NCI-H2107 (cell line): ENCODE data around the gene MAP4K5.

Experiments
- DNase-seq: peaks from one replicate; lab custom pipeline; 2025; lab: John Stamatoyannopoulos, UW

MAP4K5 gene

DNA sequence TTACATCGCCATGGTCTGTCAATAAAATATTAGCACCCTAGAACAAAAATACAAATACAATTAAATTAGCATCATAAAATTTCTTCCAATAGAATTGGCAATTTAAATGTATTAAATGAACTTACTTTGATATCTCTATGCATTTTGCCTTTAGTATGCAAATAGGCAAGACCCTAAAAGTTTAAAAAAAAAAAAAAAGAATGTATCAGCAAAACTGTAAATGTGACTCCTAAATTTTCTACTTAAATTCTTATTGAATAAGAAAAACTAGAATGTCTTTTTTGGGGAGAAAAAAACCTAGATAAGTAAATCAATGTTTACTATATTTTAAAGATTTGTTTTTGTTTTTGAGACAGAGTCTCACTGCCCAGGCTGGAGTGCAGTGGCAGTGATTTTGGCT lies 56.2 kb downstream of the MAP4K5 start:
- DNase-seq = no peak

DNA sequence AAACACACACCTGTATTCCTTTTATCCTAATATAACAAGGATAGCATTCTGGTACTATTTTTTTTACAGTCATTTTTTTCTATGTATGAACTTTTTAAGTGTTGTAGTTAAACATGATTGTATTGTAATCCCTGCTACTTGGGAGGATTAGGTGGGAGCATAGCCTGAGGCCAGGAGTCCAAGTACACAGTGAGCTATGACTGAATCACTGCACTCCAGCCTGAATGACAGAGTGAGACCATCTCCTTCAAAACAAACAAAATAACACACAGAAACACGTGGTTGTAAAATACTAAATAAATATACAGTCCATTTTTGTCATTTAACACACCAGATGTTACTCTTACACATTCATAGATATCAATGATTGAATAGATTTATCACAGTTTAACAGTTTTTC lies 56.9 kb downstream of the MAP4K5 start:
- DNase-seq = no peak

DNA sequence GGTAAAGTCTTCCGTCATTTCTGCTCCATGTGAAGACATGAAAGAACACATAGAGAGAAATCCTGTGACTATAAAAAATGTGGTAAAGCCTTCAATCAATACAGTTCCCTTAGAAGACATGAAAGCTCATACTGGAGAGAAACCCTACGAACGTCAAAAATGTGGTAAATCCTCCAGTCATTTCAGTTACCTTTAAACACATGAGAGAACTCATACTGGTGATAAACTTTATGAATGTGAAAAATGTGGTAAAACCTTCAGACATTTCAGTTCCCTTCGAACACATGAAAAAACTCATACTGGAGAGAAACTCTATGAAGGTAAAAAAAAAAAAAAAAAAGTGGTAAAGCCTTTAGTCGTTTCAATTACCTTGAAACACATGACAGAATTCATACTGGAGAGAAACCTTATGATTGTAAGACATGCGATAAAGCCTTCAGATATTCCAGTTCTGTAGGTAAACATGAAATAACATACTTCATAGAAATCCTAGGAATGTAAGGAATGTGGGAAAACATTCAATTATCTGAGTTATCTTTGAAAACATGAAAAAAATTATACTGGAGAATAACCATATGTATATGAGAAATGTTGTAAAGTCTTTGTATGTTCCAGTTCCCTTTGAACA lies 60.4 kb downstream of the MAP4K5 start:
- no peak for DNase-seq

DNA sequence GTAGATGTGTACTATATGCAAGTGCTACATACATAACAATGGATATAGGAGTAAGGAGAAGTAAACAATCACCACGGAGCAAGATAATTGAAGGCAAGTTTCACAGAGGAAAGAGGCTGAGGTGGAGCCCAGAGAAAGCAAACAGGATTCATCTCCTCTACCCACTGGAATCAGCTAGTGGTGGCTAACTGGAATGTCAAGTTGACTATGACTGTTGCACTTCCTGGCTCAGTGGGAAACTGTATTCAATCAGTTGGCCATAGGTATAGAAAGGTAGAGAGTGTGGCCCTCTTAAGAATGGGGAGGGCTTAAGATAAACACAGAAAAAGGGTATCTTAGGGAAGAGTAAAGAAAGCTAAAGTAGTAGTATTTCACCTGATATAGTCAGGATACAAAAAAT lies 62.4 kb downstream of the MAP4K5 start:
- no peak for DNase-seq

DNA sequence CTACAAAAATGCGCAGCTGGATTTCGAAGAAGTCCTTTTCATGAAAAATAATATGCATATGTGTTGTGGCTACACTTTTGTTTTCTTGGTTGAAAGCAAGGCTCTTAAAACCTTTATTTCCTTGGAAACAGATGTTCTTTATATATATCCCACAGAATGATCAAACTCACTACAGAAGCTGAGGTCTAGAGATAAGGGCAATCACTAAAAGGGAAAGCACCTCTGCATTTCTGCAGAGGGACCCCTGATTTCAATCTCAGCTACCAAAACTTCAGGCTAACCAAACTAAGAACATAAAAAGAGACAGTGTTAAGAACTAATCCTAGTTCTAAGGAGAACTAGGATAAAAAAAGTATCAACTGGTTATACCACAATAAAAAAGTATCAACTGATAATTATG lies 70.3 kb downstream of the MAP4K5 start:
- no peak for DNase-seq

DNA sequence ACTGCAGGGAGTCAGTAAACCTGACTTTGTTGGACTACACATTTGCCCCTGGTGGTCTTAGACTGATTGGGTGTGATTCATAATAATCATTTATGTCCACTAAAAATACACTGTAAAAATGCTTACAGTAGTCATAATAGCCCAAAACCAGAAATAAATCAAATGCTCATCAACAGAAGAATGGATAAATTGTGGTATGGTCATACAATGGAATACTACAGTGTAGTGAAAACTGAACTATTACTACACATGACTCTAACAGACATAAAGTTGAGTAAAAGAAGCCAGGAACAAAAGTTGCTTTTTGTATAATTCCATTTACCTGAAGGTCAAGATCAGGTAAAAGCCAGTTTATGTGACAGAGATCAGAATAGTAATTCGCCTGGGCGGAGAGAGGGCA lies 78.5 kb downstream of the MAP4K5 start:
- no peak for DNase-seq

DNA sequence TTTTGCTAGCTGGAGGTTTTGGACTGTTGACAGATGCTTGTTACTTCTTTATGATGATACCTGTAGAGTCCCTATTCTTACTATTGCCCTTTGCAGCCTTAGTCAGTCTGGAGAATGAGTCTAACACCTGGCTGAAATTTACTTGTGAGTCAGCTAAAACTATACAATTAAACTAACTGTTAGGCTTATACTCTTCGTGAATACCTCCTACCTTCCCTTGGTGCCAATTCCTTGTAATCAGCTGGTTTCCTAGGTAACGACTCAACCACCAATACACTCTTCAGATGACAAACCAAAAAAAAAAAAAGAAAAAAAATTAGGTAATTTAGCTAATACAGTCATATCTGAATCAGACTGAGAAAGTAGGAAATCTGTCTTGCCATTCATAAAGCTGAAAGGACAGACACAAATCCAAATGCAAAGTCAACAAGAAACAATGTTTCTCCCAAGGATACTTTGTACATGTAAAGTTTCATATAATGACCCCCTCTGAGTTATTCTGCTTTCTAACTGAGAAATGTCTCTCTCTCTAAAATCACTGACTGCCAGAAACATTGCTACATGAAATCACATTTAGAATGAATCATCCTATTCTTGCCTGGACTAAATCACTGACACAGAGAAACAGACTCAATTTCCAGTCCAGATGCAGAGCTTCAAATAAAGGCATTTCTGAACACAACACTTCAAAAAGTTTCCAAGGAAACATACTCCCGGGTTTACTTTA lies 79.2 kb downstream of the MAP4K5 start:
- no peak for DNase-seq

DNA sequence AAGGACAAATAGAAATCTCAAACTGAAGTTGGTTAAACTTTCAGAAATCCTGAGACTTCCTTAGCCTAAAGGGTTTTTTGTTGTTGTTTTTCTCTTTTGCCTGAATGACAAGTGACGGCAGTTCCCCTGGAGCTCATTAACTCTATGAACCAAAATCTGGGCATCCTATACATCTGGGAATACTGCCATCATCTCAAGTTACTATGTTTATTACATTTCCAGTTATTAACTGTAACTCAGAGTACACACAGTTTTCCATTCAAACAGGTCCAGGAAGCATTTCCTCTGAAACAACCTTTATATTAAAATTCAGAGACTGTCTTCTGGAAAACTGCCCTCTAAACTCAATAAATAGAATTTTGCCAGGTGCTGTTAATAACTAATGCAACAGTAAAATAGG lies 80.1 kb downstream of the MAP4K5 start:
- no peak for DNase-seq

DNA sequence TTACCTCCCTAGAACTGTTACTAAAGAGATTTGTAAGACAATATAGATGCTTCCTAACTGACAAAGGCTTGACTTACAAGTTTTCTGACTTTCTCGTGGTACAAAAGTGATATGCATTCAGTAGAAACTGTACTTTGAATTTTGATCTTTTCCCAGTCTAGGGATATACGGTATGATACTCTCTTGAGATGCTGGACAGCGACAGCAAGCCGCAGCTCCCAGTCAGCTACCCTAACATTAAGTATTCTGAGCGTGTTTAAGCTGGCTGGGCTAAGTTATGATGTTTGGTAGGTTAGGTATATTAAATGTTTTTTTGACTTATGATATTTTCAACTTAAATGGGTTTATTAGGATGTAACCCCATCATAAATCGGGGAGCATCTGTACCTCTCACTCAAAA lies 80.5 kb downstream of the MAP4K5 start:
- DNase-seq = no peak

DNA sequence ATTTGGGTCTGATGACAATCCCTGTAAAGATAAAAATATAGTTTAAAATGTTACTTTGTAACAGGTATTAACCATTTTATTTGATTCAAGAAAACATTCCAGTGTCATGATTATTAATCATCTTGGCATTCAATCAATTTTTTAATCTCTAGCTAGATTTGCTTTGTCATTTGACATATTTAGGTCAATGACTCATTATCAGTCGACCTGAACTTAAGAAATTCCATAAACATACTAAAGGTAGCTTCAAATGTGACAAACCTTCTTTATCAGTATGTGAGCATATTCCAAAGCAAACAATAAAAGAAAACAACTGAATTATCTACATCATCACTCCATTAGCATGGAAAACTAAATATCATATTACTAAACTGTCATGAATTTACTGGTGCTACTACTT lies 84.9 kb downstream of the MAP4K5 start:
- no peak for DNase-seq

DNA sequence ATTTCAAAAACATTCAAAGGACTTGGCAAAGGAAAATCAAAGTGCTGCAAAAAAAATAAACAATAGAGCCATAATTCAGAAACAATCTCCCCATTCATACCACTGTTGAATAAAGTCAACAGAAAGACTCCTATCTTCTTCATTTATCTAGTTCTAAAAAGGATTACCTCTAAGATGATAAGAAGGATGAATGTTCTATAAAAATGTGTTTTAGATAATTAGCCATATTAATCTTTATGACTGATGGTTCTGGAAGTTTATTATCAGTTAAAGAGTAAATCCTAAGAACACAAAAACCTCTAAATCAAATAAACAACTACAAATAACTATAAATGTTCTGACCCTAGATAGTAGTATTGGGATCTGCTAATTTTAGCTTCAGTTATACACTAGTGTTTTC lies 97.8 kb downstream of the MAP4K5 start:
- no peak for DNase-seq

DNA sequence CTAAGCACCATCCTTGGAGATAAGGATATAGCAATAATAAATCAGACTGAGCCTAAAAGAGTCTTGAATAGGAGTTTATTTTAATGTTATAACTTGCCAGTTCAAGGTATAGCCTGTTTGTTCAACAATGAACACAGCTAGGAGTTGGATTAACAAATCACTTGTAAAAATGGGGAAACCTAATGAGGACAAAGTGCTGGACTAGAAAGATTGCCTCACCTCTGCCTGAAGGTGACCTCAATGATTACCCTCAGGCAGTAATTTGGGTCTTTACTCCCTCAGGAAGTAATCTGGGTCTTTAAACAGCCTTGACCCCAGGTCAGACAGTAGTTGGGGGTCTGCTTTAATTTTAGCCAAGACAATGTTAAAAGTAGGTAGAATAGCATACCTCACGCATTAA lies 100.2 kb downstream of the MAP4K5 start:
- no peak for DNase-seq

DNA sequence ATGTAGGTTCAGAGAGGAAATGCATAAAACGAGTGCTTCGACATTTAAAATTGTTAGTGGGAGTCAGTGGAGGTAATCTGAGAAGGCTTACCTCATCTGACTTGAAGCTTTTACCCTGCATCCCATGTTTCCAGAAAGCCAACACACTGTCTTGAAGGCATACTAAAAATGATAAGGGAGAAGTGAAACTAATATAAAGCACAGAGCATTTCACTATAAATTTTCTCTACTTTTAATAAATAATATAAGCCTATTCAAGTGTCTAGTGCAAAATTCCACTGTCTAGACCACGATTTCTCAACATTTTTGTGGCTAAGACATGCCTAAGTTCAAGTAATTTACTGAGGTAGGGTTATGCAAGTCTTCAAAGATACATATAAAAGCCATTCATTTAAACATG lies 106.6 kb downstream of the MAP4K5 start:
- DNase-seq = no peak

DNA sequence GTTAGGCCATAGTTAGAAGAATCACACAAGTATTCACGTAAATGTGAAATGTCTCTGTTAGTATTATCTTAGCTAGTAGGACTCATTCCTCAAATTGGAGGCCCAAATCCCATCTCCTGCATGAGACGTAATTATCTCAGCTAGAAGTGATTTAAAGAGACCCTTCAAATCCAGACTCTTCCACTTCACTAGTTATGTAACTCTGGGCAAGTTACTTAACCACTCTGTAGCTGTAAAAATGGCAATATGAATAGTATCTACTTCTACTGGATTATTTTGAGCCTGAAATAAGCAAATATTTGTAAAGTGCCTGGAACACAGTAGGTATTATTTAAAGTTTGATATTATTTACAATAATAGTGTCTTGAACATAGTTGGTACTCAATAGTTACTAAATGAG lies 107.3 kb downstream of the MAP4K5 start:
- no peak for DNase-seq

DNA sequence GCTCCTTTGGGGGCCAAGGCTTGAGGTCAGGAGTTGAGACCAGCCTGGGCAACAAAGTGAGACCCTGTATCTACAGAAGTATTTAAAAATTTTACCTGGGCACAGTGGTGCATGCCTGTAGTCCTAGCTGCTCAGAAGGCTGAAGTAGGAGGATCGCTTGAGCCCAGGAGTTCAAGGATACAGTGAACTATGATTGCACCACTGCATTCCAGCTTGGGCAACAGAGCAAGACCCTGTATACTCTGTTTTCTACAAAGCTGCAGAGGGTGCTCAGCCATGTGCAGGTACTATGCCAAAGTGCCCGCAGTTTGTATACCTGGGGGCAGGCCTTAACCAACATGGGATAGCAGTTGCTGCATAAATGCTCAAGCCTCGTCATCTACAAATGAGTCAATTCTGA lies 108.8 kb downstream of the MAP4K5 start:
- no peak for DNase-seq

DNA sequence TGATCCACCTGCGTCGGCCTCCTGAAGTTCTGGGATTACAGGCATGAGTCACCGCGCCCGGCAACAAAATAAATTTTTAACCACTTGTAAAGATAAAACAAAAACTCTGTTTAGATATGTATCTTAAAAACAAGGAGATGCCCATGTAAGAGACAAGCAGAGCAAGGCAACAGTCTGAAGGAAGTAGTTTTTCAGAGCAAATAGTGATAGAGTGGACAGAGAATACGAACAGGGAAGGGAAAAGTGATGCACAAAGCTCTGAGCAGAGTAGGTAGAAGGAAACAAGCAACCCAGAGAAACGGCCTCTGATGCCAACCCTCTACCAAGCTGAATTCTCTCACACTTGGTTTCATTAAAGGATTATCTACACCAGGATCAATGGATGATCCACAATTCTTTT lies 110.9 kb downstream of the MAP4K5 start:
- DNase-seq = no peak

DNA sequence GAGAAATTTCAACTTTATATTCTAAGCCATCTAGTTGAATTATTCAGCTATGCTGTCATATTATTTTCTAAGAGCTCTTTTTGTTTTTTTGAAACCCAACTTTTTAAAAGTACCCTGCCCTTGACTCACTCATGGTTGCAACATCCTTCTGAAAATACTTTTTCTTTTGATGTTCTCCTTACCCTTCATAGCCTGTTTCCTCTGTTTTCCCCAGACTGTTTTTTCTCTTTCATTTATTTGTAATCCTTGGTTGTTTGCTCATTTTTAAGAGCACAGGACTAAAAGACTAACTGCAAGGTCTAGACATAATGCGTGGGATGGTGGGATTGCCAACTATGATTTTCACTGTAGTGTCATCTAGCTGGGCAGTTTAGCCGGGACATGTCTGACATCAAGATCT lies 114.5 kb downstream of the MAP4K5 start:
- DNase-seq = no peak

DNA sequence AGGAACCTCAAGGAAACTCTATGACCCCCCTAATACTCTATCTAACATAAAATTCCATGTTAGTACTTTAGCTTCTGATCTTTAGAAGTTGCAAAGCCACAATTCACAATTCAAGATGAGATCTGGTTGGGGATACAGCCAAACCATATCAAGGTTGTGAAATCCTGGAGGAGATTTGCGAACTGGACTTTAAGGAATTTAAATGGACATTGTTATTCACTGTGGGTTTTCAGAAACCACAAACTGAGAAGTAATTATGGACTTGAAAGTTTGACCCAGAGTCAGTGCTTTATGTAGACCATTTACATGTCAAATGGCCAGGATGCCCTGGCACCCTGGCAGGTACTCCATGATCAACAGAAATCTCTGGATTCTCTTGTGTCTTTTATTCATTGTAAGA lies 121.4 kb downstream of the MAP4K5 start:
- DNase-seq = no peak

DNA sequence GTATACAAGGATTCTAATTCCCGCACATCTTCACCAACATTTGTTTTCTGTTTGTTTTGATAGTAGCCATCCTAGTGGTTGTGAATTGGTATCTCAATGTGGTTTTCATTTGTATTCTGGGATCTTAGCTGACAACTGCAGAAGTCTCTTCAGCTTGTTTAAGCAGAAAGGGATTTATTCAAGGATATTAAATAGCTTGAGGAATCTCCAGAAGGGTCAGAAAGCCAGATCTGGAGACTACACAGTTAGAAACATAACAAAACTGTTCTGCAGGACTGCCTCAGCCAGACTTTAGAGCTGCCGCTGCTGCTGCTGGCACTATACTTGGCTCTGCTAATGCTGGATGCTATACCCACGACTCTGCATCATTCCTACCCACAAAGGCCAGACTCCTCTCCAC lies 122.3 kb downstream of the MAP4K5 start:
- no peak for DNase-seq

DNA sequence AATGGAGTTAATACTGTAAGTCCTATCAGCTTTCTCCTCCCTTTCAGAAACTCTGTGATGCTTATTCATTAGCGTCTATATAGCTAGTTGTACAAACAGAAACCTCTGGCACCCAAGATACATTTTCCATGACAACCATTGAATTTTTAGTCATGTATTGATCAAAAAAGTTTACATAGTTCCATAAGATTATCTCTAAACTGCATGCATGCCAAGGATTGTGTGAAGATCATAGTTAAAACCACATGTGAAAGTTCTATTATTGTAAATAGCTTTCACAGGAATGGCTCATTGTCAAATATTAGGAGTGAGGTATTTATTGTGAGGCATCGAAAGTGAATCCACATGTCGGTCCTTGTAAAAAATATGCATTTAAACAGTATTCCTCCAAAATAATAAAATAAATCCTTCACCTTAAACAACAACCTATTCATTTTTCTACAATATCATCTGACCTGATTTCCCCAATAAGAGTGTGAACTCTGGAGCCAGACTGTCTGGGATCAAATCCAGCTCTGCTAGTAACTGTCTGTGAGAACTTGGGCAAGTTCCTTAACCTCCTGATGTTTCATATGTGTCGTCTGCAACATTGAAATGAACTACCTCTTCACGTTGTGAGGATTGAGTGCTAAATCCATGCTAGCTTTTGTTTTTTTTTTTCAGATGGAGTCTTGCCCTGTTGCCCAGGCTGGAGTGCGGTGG lies 125.1 kb downstream of the MAP4K5 start:
- no peak for DNase-seq

DNA sequence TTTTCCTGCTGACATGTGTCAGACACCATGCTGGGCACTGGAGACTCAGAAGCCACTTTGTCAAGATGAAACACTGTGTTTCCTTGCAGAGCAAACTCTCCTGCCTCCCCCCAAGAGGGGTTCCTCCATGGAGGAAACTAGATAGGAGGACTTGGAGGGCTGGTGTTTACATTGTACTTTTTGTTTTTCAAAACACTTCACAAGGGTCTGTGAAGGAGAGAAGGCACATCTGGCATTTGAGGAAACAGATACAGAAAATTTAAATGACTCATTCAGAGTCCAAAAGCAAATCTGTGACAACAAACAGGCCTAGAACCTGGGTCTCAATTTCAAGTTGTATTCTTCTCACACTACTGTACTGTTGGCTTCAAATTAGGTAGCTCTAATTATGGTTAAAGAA lies 128.9 kb downstream of the MAP4K5 start:
- DNase-seq = no peak

DNA sequence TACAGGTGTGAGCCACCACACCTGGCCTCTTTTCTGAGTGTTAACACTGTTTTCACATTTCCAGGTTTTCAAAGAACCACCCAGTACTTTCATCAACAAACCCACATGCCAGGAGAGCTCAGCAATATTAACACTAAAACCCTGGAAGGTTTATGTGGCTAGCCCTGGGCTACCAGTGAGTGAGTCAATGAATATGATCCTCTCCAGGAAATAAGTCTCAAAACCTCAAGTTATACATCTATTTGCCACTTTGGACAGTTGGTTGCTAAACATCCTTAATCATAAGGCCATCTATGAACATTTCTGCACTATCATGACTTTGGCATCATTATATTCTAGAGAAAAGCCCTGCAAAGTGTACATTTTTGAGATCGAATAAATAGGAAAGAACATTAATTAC lies 129.4 kb downstream of the MAP4K5 start:
- no peak for DNase-seq

DNA sequence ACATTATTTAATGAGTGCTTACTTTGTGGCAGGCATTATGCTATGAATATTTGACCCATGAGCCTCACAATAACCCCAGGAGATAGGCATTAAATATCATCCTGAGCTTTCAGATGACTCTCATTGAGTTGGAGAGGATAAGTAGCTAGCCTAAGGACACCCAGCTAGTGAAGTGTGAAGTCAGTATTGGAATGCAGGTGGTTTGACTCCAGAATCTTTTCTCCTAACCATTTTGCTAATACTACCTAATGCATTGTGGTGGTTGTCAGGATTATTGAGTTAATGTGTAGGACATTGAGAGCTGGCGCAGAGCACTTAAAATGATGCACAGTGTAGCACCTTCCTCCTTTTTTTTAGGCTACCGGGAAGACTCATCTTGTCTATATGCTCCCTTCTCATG lies 131.9 kb downstream of the MAP4K5 start:
- DNase-seq = no peak
